Panc1 (cell line): Measurements from ENCODE around the gene FNIP2. TPM values are rescaled to one million over a fixed set of nuclear protein-coding genes. Genes with fewer than 3 reads are reported as not detected.

ENCODE experiments used
- ATAC-seq: fragments of 200-7000 bp; cut with Tn5 transposase; 2 replicates; pipeline ENCODE4 v1.9.1; 2020; ENCODE audit warnings: mild to moderate bottlenecking, moderate library complexity
- BruUV-seq: library from RNA; stranded (reverse); fragments of 400-500 nt; replicated peaks from 2 replicates; lab custom pipeline; 2021; lab: Mats Ljungman, UMichigan
- CTCF ChIA-PET: fragments of 300-600 bp; sonication (Branson Sonifier 250); formaldehyde crosslinking; loops from one replicate; lab custom pipeline; 2022; ENCODE audit warnings: antibody characterized with exemption; lab: Charles Lee
- POLR2A ChIA-PET: fragments of 300-600 bp; sonication (Branson Sonifier 250); formaldehyde crosslinking; loops from one replicate; lab custom pipeline; 2022; ENCODE audit warnings: antibody characterized with exemption; lab: Charles Lee
- DNase-seq: peaks from one replicate; pipeline ENCODE4 v3.0.0-alpha.2; 2010; ENCODE audit warnings: low read depth, low spot score
- H3K27ac ChIP-seq: 2 replicates; pipeline ENCODE4 v1.5.1; 2011; ENCODE audit warnings: mild to moderate bottlenecking, low read length, inconsistent platforms
- H3K27me3 ChIP-seq: fragments of 200-500 bp; sonication (Bioruptor generic); 2 replicates; pipeline ENCODE4 v1.6.0; 2014; ENCODE audit warnings: low read length, inconsistent platforms; ENCODE audit not compliant: control insufficient read depth, insufficient read depth
- H3K36me3 ChIP-seq: fragments of 200-500 bp; sonication (Bioruptor generic); 2 replicates; pipeline ENCODE4 v1.5.1; 2014; ENCODE audit warnings: inconsistent platforms, mild to moderate bottlenecking, low read length, moderate library complexity; ENCODE audit not compliant: control insufficient read depth, insufficient read depth
- H3K4me1 ChIP-seq: 2 replicates; pipeline ENCODE4 v1.5.1; 2011; ENCODE audit warnings: inconsistent platforms, mild to moderate bottlenecking, low read length, moderate library complexity; ENCODE audit not compliant: control insufficient read depth, insufficient read depth
- H3K4me3 ChIP-seq, 2 experiments: 2 replicates each; pipeline ENCODE4 v1.5.1; 2011 to 2012; ENCODE audit warnings: low read depth in 2 of 2, low read length in 2 of 2, mild to moderate bottlenecking in 2 of 2, inconsistent platforms in 1 of 2, moderate library complexity in 1 of 2
- H3K9me3 ChIP-seq: fragments of 200-500 bp; sonication (Bioruptor generic); 2 replicates; pipeline ENCODE4 v1.5.1; 2014; ENCODE audit warnings: low read depth, mild to moderate bottlenecking, inconsistent platforms, low read length, moderate library complexity; ENCODE audit not compliant: control insufficient read depth, insufficient read depth
- CTCF ChIP-seq: fragments of 450-650 bp; IDR thresholded peaks from 2 replicates; pipeline ENCODE4 v1.5.1; 2017; ENCODE audit warnings: mild to moderate bottlenecking
- POLR2AphosphoS5 ChIP-seq: IDR thresholded peaks from 2 replicates; pipeline ENCODE4 v1.6.1; 2012; ENCODE audit warnings: mild to moderate bottlenecking, low read depth, low read length, moderate library complexity
- REST ChIP-seq, 2 experiments: IDR thresholded peaks; 2 replicates each; pipeline ENCODE4 v1.6.1; 2011 to 2012; ENCODE audit warnings: low read depth in 2 of 2, control low read depth in 1 of 2, low read length in 1 of 2, mild to moderate bottlenecking in 1 of 2, moderate library complexity in 1 of 2; ENCODE audit not compliant: insufficient read depth in 1 of 2
- SIN3A ChIP-seq: IDR thresholded peaks from 2 replicates; pipeline ENCODE4 v1.6.1; 2012; ENCODE audit warnings: low read depth, mild to moderate bottlenecking, low read length, moderate library complexity, borderline replicate concordance; ENCODE audit not compliant: insufficient read depth
- TCF7L2 ChIP-seq: IDR thresholded peaks from 2 replicates; pipeline ENCODE4 v1.6.1; 2011; ENCODE audit warnings: mild to moderate bottlenecking, low read depth, low read length, inconsistent platforms
- in situ Hi-C: cut with HindIII; loops from 2 replicates; pipeline ENCODE4 v1.10.0; 2016; ENCODE audit warnings: low sequenced_read_pairs, low pct_unique_long_range_greater_than_20kb
- intact Hi-C: fragments of 100-400 bp; cut with micrococcal nuclease; formaldehyde crosslinking; loops from one replicate; pipeline ENCODE4 v1.10.0; 2022; ENCODE audit not compliant: unreplicated experiment
- total RNA-seq: library from RNA; stranded (reverse); gene quantifications from one replicate; pipeline ENCODE4 v1.2.1, GENCODE V29; 2021; ENCODE audit not compliant: unreplicated experiment

The FNIP2 gene
- total RNA-seq, 1 experiment from 2014 or later = 17.7 TPM

GRCh38 chr4:158777423-158778155, 8.8 kb downstream of the FNIP2 start:
- H3K4me3 ChIP-seq = no peak overlapping the region
- TF ChIP-seq CTCF = no peak
- no peak for TF ChIP-seq POLR2AphosphoS5
- TF ChIP-seq SIN3A = no peak
- no peak for TF ChIP-seq TCF7L2
- TF ChIP-seq REST (IDR thresholded peaks at IDR 0.05; ENCODE audit: insufficient read depth in 1 of 2, low read depth in 2 of 2, low read length in 1 of 2) = no peak
- H3K27me3 ChIP-seq = no peaks in the 10 kb centered on the region
- ChIA-PET CTCF (no interaction called here), POLR2A (no interaction called here)
- intact Hi-C loops (loop anchor here (10.0 kb wide), 1 partner anchor 77 kb away; no protein-coding TSS in a partner anchor), in situ Hi-C loops (no loop called here)
- ATAC-seq (peak; percentile 32; the same call in 1 of the 2 replicates), DNase-seq (no peak)
- peaks cover 45% of the 10 kb centered on the region for H3K4me1 ChIP-seq
- no peaks in the 10 kb centered on the region for H3K9me3 ChIP-seq
- no TSS peak for BruUV-seq
- peak overlapping the region; percentile 57 for H3K27ac ChIP-seq
- H3K36me3 ChIP-seq = no peaks in the 10 kb centered on the region

GRCh38 chr4:158778156-158778711, 9.4 kb downstream of the FNIP2 start:
- DNase-seq (no peak), ATAC-seq (no peak)
- BruUV-seq = no TSS peak
- TF ChIP-seq TCF7L2 (no peak), SIN3A (no peak), REST (IDR thresholded peaks at IDR 0.05; ENCODE audit: insufficient read depth in 1 of 2, low read depth in 2 of 2, low read length in 1 of 2) (no peak), POLR2AphosphoS5 (no peak), CTCF (no peak)
- Histone ChIP-seq H3K4me1 (peaks cover 51% of the 10 kb centered on the region), H3K9me3 (no peaks in the 10 kb centered on the region), H3K27me3 (no peaks in the 10 kb centered on the region), H3K4me3 (no peak overlapping the region), H3K36me3 (no peaks in the 10 kb centered on the region), H3K27ac (peak overlapping the region; percentile 57)
- ChIA-PET CTCF (no interaction called here), POLR2A (no interaction called here)
- intact Hi-C loops (loop anchor here (10.0 kb wide), 1 partner anchor 77 kb away; no protein-coding TSS in a partner anchor), in situ Hi-C loops (no loop called here)
